Measurements from ENCODE around the gene DOK1. TPM values are rescaled to one million over a fixed set of nuclear protein-coding genes. Genes with fewer than 3 reads are reported as not detected.

The DOK1 gene
- total and polyA plus RNA-seq, 2 donors (not counting 1 experiment from before 2014, with no cell fraction given) = 29.1 to 41.4 TPM

GRCh38 chr2:74531666-74532065 lies 22.9 kb upstream of the DOK1 start:
- no peak overlapping the region for H3K9ac ChIP-seq (ENCODE audit: low read length)
- DNase-seq = no peak
- no peaks in the 10 kb centered on the region for H3K9me3 ChIP-seq (ENCODE audit: control extremely low read depth in 1 of 3, control insufficient read depth in 2 of 3, insufficient read depth in 1 of 3, low read length in 2 of 3)
- H3K9me3 Mint-ChIP-seq (ENCODE audit: insufficient read depth) = no peaks in the 10 kb centered on the region
- H3K79me2 ChIP-seq (ENCODE audit: control insufficient read depth, insufficient read depth, low read length) = peaks cover 31% of the 10 kb centered on the region
- WGBS (ENCODE audit: insufficient coverage) = 42% methylated on average over 4 of the region's 7 CpGs
- no peak overlapping the region for H2AFZ ChIP-seq (ENCODE audit: insufficient read depth, low read depth, low read length, poor library complexity, severe bottlenecking)
- H3K27me3 Mint-ChIP-seq = no peaks in the 10 kb centered on the region
- peak overlapping the region; percentile 96 for H3K27ac Mint-ChIP-seq
- ChIA-PET POLR2A (interaction anchor here (0.6 to 1.9 kb wide), 6 partner anchors 13 to 1247 kb away, joined by 3 to 5 read pairs (median 4); partner anchors contain the start of genes CCDC142, FBXO41, LOXL3 and PCGF1), CTCF (interaction anchor here (0.7 to 9.6 kb wide), 30 partner anchors 8 to 708 kb away, joined by 3 to 71 read pairs (median 4); partner anchors contain the start of genes CCDC142, INO80B, PCGF1 and STAMBP)
- H3K27me3 ChIP-seq (replicated peaks in 1 of 4; ENCODE audit: control extremely low read depth in 1 of 4, control insufficient read depth in 3 of 4, insufficient read depth in 4 of 4, low read length in 3 of 4) = no peaks in the 10 kb centered on the region
- peaks cover 32 to 40% of the 10 kb centered on the region in 2 donors for H3K4me1 ChIP-seq (ENCODE audit: control insufficient read depth in 2 of 2, insufficient read depth in 2 of 2, low read length in 2 of 2)
- H4K20me1 ChIP-seq (ENCODE audit: control insufficient read depth, insufficient read depth, low read length, poor library complexity, severe bottlenecking) = peaks cover 9% of the 10 kb centered on the region
- no peak overlapping the region for H3K4me3 ChIP-seq (ENCODE audit: control extremely low read depth in 1 of 5, extremely low read depth in 1 of 5, insufficient read depth in 1 of 5, low read depth in 2 of 5, low read length in 4 of 5)
- TF ChIP-seq CTCF (IDR thresholded peaks at IDR 0.05) (no peak), EZH2 (IDR thresholded peaks at IDR 0.05; ENCODE audit: borderline replicate concordance, insufficient read depth, low read depth, low read length, poor library complexity, severe bottlenecking) (no peak)
- peak overlapping the region; percentile 97 for H3K4me3 Mint-ChIP-seq
- peak overlapping the region; percentile 84 to 90 for H3K27ac ChIP-seq (ENCODE audit: low read length in 2 of 2)
- H3K4me2 ChIP-seq (replicated peaks; ENCODE audit: low read depth, low read length, poor library complexity, severe bottlenecking) = peak overlapping the region; percentile 95
- peaks cover 0 to 36% of the 10 kb centered on the region in 2 experiments for H3K36me3 ChIP-seq (replicated peaks in 1 of 2; ENCODE audit: control extremely low read depth in 1 of 2, control insufficient read depth in 1 of 2, extremely low read depth in 1 of 2, insufficient read depth in 2 of 2, low read length in 1 of 2)
- intact Hi-C loops (cut with micrococcal nuclease) = loop anchor here (2.0 to 5.0 kb wide), 2 partner anchors 34 to 55 kb away; partner anchors contain the start of gene LBX2
- no peak for ATAC-seq (ENCODE audit: low read depth)
- H3K4me1 Mint-ChIP-seq = peaks cover 37% of the 10 kb centered on the region

GRCh38 chr2:74532222-74532621 lies 22.3 kb upstream of the DOK1 start:
- Histone ChIP-seq H3K27ac (ENCODE audit: low read length in 2 of 2) (peak overlapping the region in 1 of 2 donors; percentile 84), H2AFZ (ENCODE audit: insufficient read depth, low read depth, low read length, poor library complexity, severe bottlenecking) (no peak overlapping the region), H3K4me3 (ENCODE audit: control extremely low read depth in 1 of 5, extremely low read depth in 1 of 5, insufficient read depth in 1 of 5, low read depth in 2 of 5, low read length in 4 of 5) (no peak overlapping the region), H3K27me3 (replicated peaks in 1 of 4; ENCODE audit: control extremely low read depth in 1 of 4, control insufficient read depth in 3 of 4, insufficient read depth in 4 of 4, low read length in 3 of 4) (no peaks in the 10 kb centered on the region), H3K9me3 (ENCODE audit: control extremely low read depth in 1 of 3, control insufficient read depth in 2 of 3, insufficient read depth in 1 of 3, low read length in 2 of 3) (no peaks in the 10 kb centered on the region), H3K79me2 (ENCODE audit: control insufficient read depth, insufficient read depth, low read length) (peaks cover 31% of the 10 kb centered on the region), H4K20me1 (ENCODE audit: control insufficient read depth, insufficient read depth, low read length, poor library complexity, severe bottlenecking) (peaks cover 5% of the 10 kb centered on the region), H3K4me1 (ENCODE audit: control insufficient read depth in 2 of 2, insufficient read depth in 2 of 2, low read length in 2 of 2) (peaks cover 27 to 35% of the 10 kb centered on the region in 2 donors), H3K4me2 (replicated peaks; ENCODE audit: low read depth, low read length, poor library complexity, severe bottlenecking) (peak overlapping the region; percentile 95), H3K36me3 (replicated peaks in 1 of 2; ENCODE audit: control extremely low read depth in 1 of 2, control insufficient read depth in 1 of 2, extremely low read depth in 1 of 2, insufficient read depth in 2 of 2, low read length in 1 of 2) (peaks cover 0 to 30% of the 10 kb centered on the region in 2 experiments), H3K9ac (ENCODE audit: low read length) (no peak overlapping the region)
- ATAC-seq (ENCODE audit: low read depth) (no peak), DNase-seq (peak; percentile 65)
- H3K4me1 Mint-ChIP-seq = peaks cover 33% of the 10 kb centered on the region
- intact Hi-C loops (cut with micrococcal nuclease) = loop anchor here (5.0 kb wide), 1 partner anchor 35 kb away; the partner anchor contains the start of gene LBX2
- no peaks in the 10 kb centered on the region for H3K9me3 Mint-ChIP-seq (ENCODE audit: insufficient read depth)
- ChIA-PET POLR2A (interaction anchor here (0.6 to 1.9 kb wide), 5 partner anchors 12 to 1247 kb away, joined by 3 to 5 read pairs (median 3); partner anchors contain the start of genes CCDC142, FBXO41, PCGF1 and TTC31), CTCF (interaction anchor here (0.7 to 9.6 kb wide), 27 partner anchors 9 to 708 kb away, joined by 3 to 71 read pairs (median 4); partner anchors contain the start of genes CCDC142, INO80B, PCGF1 and STAMBP)
- peak; percentile 49 for TF ChIP-seq CTCF (IDR thresholded peaks at IDR 0.05)
- no peak for TF ChIP-seq EZH2 (IDR thresholded peaks at IDR 0.05; ENCODE audit: borderline replicate concordance, insufficient read depth, low read depth, low read length, poor library complexity, severe bottlenecking)
- peak overlapping the region; percentile 13 for H3K4me3 Mint-ChIP-seq
- peak overlapping the region; percentile 2 for H3K27ac Mint-ChIP-seq
- no peaks in the 10 kb centered on the region for H3K27me3 Mint-ChIP-seq
